ENCODE results near the gene RPE. TPM values are rescaled to one million over a fixed set of nuclear protein-coding genes. Genes with fewer than 3 reads are reported as not detected.

The RPE gene
- total RNA-seq, 1 experiment from 2014 or later: 67.8 TPM

GRCh38 chr2:210049831-210050230 lies 47.4 kb downstream of the RPE start:
- Histone ChIP-seq H2AFZ (ENCODE audit: low read length) (no peak overlapping the region), H2BK20ac (ENCODE audit: low read depth, low read length, poor library complexity, severe bottlenecking) (no peak overlapping the region), H3K27ac (ENCODE audit: insufficient read length, low read depth, low read length) (no peak overlapping the region), H3K9ac (ENCODE audit: extremely low read depth, insufficient read length, low read length) (no peak overlapping the region), H4K5ac (ENCODE audit: insufficient read length, low read depth, low read length) (no peak overlapping the region), H3K79me1 (ENCODE audit: insufficient read depth, low read depth, low read length, poor library complexity, severe bottlenecking) (no peaks in the 10 kb centered on the region), H3K4me2 (ENCODE audit: insufficient read depth, insufficient read length, low read length) (no peak overlapping the region), H2BK12ac (ENCODE audit: insufficient read length, low read depth, low read length) (no peak overlapping the region), H3K27me3 (ENCODE audit: insufficient read depth, low read length) (no peaks in the 10 kb centered on the region), H3K56ac (ENCODE audit: insufficient read length, low read depth, low read length) (no peak overlapping the region), H3K23ac (ENCODE audit: insufficient read length, low read depth, low read length) (no peak overlapping the region), H2BK120ac (ENCODE audit: low read depth, low read length, poor library complexity, severe bottlenecking) (no peak overlapping the region), H3K4ac (ENCODE audit: low read depth, low read length) (no peak overlapping the region), H3K4me1 (ENCODE audit: insufficient read depth, low read length) (no peaks in the 10 kb centered on the region), H2BK15ac (ENCODE audit: low read depth, low read length) (no peak overlapping the region), H3K18ac (ENCODE audit: insufficient read length, low read depth, low read length) (no peak overlapping the region), H4K8ac (replicated peaks; ENCODE audit: insufficient read length, low read depth, low read length) (no peak overlapping the region), H4K20me1 (ENCODE audit: control insufficient read depth, insufficient read depth, insufficient read length) (no peaks in the 10 kb centered on the region), H2AK5ac (ENCODE audit: insufficient read length, low read length) (no peak overlapping the region), H3T11ph (ENCODE audit: low read length) (no peak overlapping the region), H3K79me2 (ENCODE audit: insufficient read depth, low read length) (no peaks in the 10 kb centered on the region), H2BK5ac (ENCODE audit: insufficient read length, low read length) (no peak overlapping the region), H4K91ac (ENCODE audit: insufficient read length, low read depth, low read length) (no peak overlapping the region), H3K9me3 (ENCODE audit: control insufficient read depth, low read depth, low read length) (no peaks in the 10 kb centered on the region), H3K14ac (ENCODE audit: insufficient read depth, low read length) (no peak overlapping the region), H3K23me2 (ENCODE audit: insufficient read length, low read depth, low read length, poor library complexity, severe bottlenecking) (no peaks in the 10 kb centered on the region)
- Mint-ChIP-seq H3K36me3 (ENCODE audit: insufficient read depth in 1 of 3, low read depth in 3 of 3) (peaks cover 13 to 34% (median 21%) of the 10 kb centered on the region in 3 experiments; a peak in 6 of 7 replicates), H3K4me1 (peaks cover 8 to 10% of the 10 kb centered on the region in 2 experiments; a peak in 2 of 4 replicates), H3K4me3 (no peak overlapping the region), H3K9me3 (peaks cover 19 to 29% of the 10 kb centered on the region in 2 experiments), H3K27ac (no peak overlapping the region), H3K27me3 (ENCODE audit: low read depth) (no peaks in the 10 kb centered on the region)
- DNase-seq: no peak
- no peak for TF ChIP-seq CTCF (conservative IDR thresholded peaks at IDR 0.05)
- no CpG with 5 or more reads among the region's 1 CpG for WGBS (ENCODE audit: extremely low coverage, insufficient read length, low lambda C conversion rate)

Data from H9 (cell line).